ENCODE measurements around the gene HRH3.

GRCh38 chr20:62234339-62234738 is 14.3 kb upstream of the HRH3 start:
- TF ChIP-seq CTCF (IDR thresholded peaks at IDR 0.05; ENCODE audit: low read depth, low read length, poor library complexity, severe bottlenecking) (no peak), EZH2phosphoT487 (IDR thresholded peaks at IDR 0.05; ENCODE audit: borderline replicate concordance, low read length) (no peak)
